Measurements from ENCODE around the gene ARMC7.

DNA sequence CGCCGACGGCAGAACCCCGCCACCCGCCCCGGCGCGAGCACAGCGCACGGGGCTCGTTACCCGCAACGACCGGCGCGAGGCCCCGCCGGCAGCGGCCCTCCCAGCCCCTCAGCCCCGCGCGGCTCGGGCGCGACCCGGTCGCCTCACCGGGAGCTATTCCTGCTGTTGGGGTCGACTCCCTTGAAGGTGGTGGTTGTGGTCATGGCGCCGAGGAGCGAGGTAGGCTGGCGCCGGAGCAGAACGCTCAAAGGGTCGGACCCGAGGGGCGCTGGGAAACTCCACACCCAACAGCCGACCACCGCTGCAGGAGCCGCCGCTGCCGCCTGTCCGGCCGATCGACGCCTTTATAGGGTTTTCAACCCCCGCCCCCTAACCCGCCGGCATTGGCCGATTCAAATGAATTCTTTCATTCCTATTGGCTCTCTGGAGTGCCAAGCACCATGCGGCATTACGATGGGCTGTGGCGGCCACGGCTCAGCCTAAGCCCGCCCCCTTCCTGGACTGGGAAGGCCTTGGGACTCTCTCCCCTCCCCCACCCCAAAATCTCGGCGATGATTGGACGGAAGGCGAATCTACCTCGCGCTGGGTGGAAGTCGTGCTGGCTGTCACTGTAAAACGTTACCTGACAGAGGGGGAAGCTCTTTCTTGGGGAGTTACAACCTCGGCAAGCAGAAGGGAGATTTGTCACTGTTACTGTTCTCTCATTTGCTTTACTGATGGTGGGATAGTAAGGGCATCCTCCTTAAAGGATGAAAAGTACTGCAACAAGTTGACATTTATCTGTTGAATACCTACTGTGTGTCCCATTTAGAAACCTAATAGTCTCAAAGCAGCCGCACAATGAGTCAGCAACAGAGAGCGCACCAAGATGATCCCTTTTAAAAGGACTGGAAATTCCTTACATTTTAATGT lies 44.7 kb downstream of the ARMC7 start, which contains the start of gene JPT1:
- TF ChIP-seq, protein P1, sequence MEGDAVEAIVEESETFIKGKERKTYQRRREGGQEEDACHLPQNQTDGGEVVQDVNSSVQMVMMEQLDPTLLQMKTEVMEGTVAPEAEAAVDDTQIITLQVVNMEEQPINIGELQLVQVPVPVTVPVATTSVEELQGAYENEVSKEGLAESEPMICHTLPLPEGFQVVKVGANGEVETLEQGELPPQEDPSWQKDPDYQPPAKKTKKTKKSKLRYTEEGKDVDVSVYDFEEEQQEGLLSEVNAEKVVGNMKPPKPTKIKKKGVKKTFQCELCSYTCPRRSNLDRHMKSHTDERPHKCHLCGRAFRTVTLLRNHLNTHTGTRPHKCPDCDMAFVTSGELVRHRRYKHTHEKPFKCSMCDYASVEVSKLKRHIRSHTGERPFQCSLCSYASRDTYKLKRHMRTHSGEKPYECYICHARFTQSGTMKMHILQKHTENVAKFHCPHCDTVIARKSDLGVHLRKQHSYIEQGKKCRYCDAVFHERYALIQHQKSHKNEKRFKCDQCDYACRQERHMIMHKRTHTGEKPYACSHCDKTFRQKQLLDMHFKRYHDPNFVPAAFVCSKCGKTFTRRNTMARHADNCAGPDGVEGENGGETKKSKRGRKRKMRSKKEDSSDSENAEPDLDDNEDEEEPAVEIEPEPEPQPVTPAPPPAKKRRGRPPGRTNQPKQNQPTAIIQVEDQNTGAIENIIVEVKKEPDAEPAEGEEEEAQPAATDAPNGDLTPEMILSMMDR (IDR thresholded peaks at IDR 0.05) = no peak
- peak in 1 of 2 donors; percentile 98 for TF ChIP-seq POLR2A (IDR thresholded peaks at IDR 0.05)
- TF ChIP-seq POLR2AphosphoS5 (IDR thresholded peaks at IDR 0.05) = peak; percentile 44 to 82 (median 62)
- no peak for TF ChIP-seq EP300 (IDR thresholded peaks at IDR 0.05)

Measured in suprapubic skin (tissue), 4 donors.